GM19455 (cell line): Measurements from ENCODE around the gene ADCY5.
"Not testable (repeated sequence)": the region's sequence is repeated elsewhere in the genome, so short reads cannot be mapped to it uniquely, and the experiment has no call there.

Experiments used
- ATAC-seq: cut with Tn5 transposase; IDR thresholded peaks from one replicate; pipeline ENCODE4 v1.9.1; 2021; ENCODE audit not compliant: unreplicated experiment

The ADCY5 gene

GRCh38 chr3:123448536-123449101, at the start of gene ADCY5:
TSS of gene ADCY5 (minus strand) at chr3:123449090. CDS start at chr3:123448545, 545 bp downstream.
- ATAC-seq = no peak

GRCh38 chr3:123493912-123494311, 45.0 kb upstream of the ADCY5 start:
- no peak for ATAC-seq

- ATAC-seq = no peak
Observed at GRCh38 chr3:123491966-123492587, 43.2 kb upstream of the ADCY5 start.

- no peak for ATAC-seq
Observed at GRCh38 chr3:123489400-123490004, 40.6 kb upstream of the ADCY5 start.

GRCh38 chr3:123488645-123489347, 39.9 kb upstream of the ADCY5 start:
- ATAC-seq = no peak

- not testable (repeated sequence) for ATAC-seq
Observed at GRCh38 chr3:123487063-123487462, 38.2 kb upstream of the ADCY5 start.

GRCh38 chr3:123486460-123486859, 37.6 kb upstream of the ADCY5 start:
- ATAC-seq = no peak

- no peak for ATAC-seq
Observed at GRCh38 chr3:123485551-123485950, 36.7 kb upstream of the ADCY5 start.

GRCh38 chr3:123483146-123483545, 34.3 kb upstream of the ADCY5 start:
- no peak for ATAC-seq

- no peak for ATAC-seq
Observed at GRCh38 chr3:123481722-123482457, 33.0 kb upstream of the ADCY5 start.

GRCh38 chr3:123481071-123481470, 32.2 kb upstream of the ADCY5 start:
- no peak for ATAC-seq

GRCh38 chr3:123480428-123480827, 31.5 kb upstream of the ADCY5 start:
- no peak for ATAC-seq

- no peak for ATAC-seq
Observed at GRCh38 chr3:123479891-123480290, 31.0 kb upstream of the ADCY5 start.

- ATAC-seq = no peak
Observed at GRCh38 chr3:123478314-123478713, 29.4 kb upstream of the ADCY5 start.

GRCh38 chr3:123476967-123477750, 28.3 kb upstream of the ADCY5 start:
- ATAC-seq = no peak

GRCh38 chr3:123475786-123476185, 26.9 kb upstream of the ADCY5 start:
- no peak for ATAC-seq

GRCh38 chr3:123471106-123471505, 22.2 kb upstream of the ADCY5 start:
- no peak for ATAC-seq

GRCh38 chr3:123469323-123469995, 20.6 kb upstream of the ADCY5 start:
- ATAC-seq = no peak

GRCh38 chr3:123467046-123467445, 18.2 kb upstream of the ADCY5 start:
- no peak for ATAC-seq

- ATAC-seq = no peak
Observed at GRCh38 chr3:123464211-123464610, 15.3 kb upstream of the ADCY5 start.
